ENCODE data around the gene CHN1.
A peak's percentile ranks its signal among the peaks of the same experiment; 100 is the strongest.

The CHN1 gene

GRCh38 chr2:174870787-174871186 lies 134.4 kb downstream of the CHN1 start:
- no peak for DNase-seq

- no peak for DNase-seq
Measured at GRCh38 chr2:174868878-174869277, 136.3 kb downstream of the CHN1 start.

- no peak for DNase-seq
Measured at GRCh38 chr2:174866421-174866820, 138.8 kb downstream of the CHN1 start.

GRCh38 chr2:174863183-174863582 lies 142.0 kb downstream of the CHN1 start:
- DNase-seq, result no peak

GRCh38 chr2:174859563-174860169 lies 145.5 kb downstream of the CHN1 start:
- no peak for DNase-seq

- no peak for DNase-seq
Measured at GRCh38 chr2:174858745-174859144, 146.4 kb downstream of the CHN1 start.

- no peak for DNase-seq
Measured at GRCh38 chr2:174856447-174856846, 148.7 kb downstream of the CHN1 start.

- no peak for DNase-seq
Measured at GRCh38 chr2:174846941-174847938, 157.9 kb downstream of the CHN1 start.

- no peak for DNase-seq
Measured at GRCh38 chr2:174846218-174846617, 159.0 kb downstream of the CHN1 start.

- DNase-seq, result peak in 1 of 2 donors; percentile 1
Measured at GRCh38 chr2:174844295-174844708, 160.9 kb downstream of the CHN1 start.

GRCh38 chr2:174842496-174842895 lies 162.7 kb downstream of the CHN1 start:
- no peak for DNase-seq

GRCh38 chr2:174841936-174842335 lies 163.2 kb downstream of the CHN1 start:
- DNase-seq, result no peak

- no peak for DNase-seq
Measured at GRCh38 chr2:174841350-174841749, 163.8 kb downstream of the CHN1 start.

GRCh38 chr2:174840436-174840835 lies 164.7 kb downstream of the CHN1 start:
- no peak for DNase-seq

- DNase-seq, result no peak
Measured at GRCh38 chr2:174839662-174840061, 165.5 kb downstream of the CHN1 start.

- no peak for DNase-seq
Measured at GRCh38 chr2:174836995-174837390, 168.2 kb downstream of the CHN1 start.

GRCh38 chr2:174836377-174836994 lies 168.7 kb downstream of the CHN1 start:
- DNase-seq, result no peak

- no peak for DNase-seq
Measured at GRCh38 chr2:174835797-174836255, 169.4 kb downstream of the CHN1 start.

GRCh38 chr2:174833737-174834136 lies 171.4 kb downstream of the CHN1 start:
- DNase-seq, result no peak

GRCh38 chr2:174830561-174830960 lies 174.6 kb downstream of the CHN1 start:
- no peak for DNase-seq

GRCh38 chr2:174829550-174829949 lies 175.6 kb downstream of the CHN1 start:
- no peak for DNase-seq

- DNase-seq, result no peak
Measured at GRCh38 chr2:174827371-174828369, 177.5 kb downstream of the CHN1 start.

Data from activated CD4-positive, alpha-beta T cell treated with anti-CD3 and anti-CD28 coated beads for 4 hours (primary cell).